ENCODE data around the gene KISS1. TPM values are rescaled to one million over a fixed set of nuclear protein-coding genes. Genes with fewer than 3 reads are reported as not detected.

Gene KISS1
- total RNA-seq, 1 experiment from 2014 or later = 0.35 TPM

- CTCF ChIA-PET = interaction anchor here (0.6 to 1.6 kb wide), 4 partner anchors 16 to 17 kb away, joined by 3 to 4 read pairs (median 3); no protein-coding TSS in a partner anchor
- Mint-ChIP-seq H3K4me1 (peaks cover 40% of the 10 kb centered on the region), H3K27ac (no peak overlapping the region), H3K9me3 (no peaks in the 10 kb centered on the region), H3K36me3 (peaks cover 6% of the 10 kb centered on the region; the same call in 1 of the 2 replicates), H3K27me3 (ENCODE audit: low read depth) (peaks cover 4% of the 10 kb centered on the region), H3K4me3 (no peak overlapping the region)
- TF ChIP-seq ATF1 (CRISPR knock-in tag; IDR thresholded peaks at IDR 0.05) (no peak), GABPB1 (CRISPR knock-in tag; IDR thresholded peaks at IDR 0.05) (peak; percentile 39; the same call in 1 of the 2 replicates)
- DNase-seq (ENCODE audit: low spot score) = no peak
- no peak for ATAC-seq
- POLR2A ChIA-PET = no interaction called here
Observed at GRCh38 chr1:204145033-204145504, 51.2 kb downstream of the KISS1 start.

- peaks cover 26% of the 10 kb centered on the region for H3K4me1 Mint-ChIP-seq
- ATAC-seq = no peak
- H3K27me3 Mint-ChIP-seq (ENCODE audit: low read depth) = peaks cover 5% of the 10 kb centered on the region
- no peak overlapping the region for H3K4me3 Mint-ChIP-seq
- TF ChIP-seq SP1 (CRISPR knock-in tag; conservative IDR thresholded peaks at IDR 0.05) (no peak), ATF3 (CRISPR knock-in tag; conservative IDR thresholded peaks at IDR 0.05) (no peak), MLX (CRISPR knock-in tag; IDR thresholded peaks at IDR 0.05) (no peak)
- POLR2A ChIA-PET = interaction anchor here (0.7 kb wide), 1 partner anchor 47 kb away, joined by 7 read pairs; no protein-coding TSS in a partner anchor
- H3K27ac Mint-ChIP-seq = no peak overlapping the region
- H3K9me3 Mint-ChIP-seq = no peaks in the 10 kb centered on the region
- CTCF ChIA-PET = interaction anchor here (0.6 to 1.6 kb wide), 8 partner anchors 13 to 285 kb away, joined by 3 to 5 read pairs (median 4); no protein-coding TSS in a partner anchor
- peaks cover 8% of the 10 kb centered on the region; the same call in 1 of the 2 replicates for H3K36me3 Mint-ChIP-seq
- no peak for DNase-seq (ENCODE audit: low spot score)
Observed at GRCh38 chr1:204143276-204144041, 52.8 kb downstream of the KISS1 start.

GRCh38 chr1:204142032-204142974 is 54.0 kb downstream of the KISS1 start:
- H3K27ac Mint-ChIP-seq = no peak overlapping the region
- ATAC-seq (0 out of 2 replicates have a peak, but pooled peaks have one; percentile 6), DNase-seq (ENCODE audit: low spot score) (no peak)
- no peak overlapping the region for H3K4me3 Mint-ChIP-seq
- H3K4me1 Mint-ChIP-seq = peaks cover 14% of the 10 kb centered on the region
- ChIA-PET CTCF (interaction anchor here (0.6 to 1.7 kb wide), 8 partner anchors 13 to 284 kb away, joined by 3 to 10 read pairs (median 4); partner anchors contain the start of gene GOLT1A), POLR2A (no interaction called here)
- peaks cover 8% of the 10 kb centered on the region; the same call in 1 of the 2 replicates for H3K36me3 Mint-ChIP-seq
- H3K9me3 Mint-ChIP-seq = no peaks in the 10 kb centered on the region
- TF ChIP-seq SP1 (CRISPR knock-in tag; conservative IDR thresholded peaks at IDR 0.05) (no peak), ZNF219 (CRISPR knock-in tag; IDR thresholded peaks at IDR 0.05; ENCODE audit: borderline replicate concordance) (no peak), ZNF425 (CRISPR knock-in tag; conservative IDR thresholded peaks at IDR 0.05) (no peak), USF2 (CRISPR knock-in tag; IDR thresholded peaks at IDR 0.05) (no peak), GRHL2 (CRISPR knock-in tag; IDR thresholded peaks at IDR 0.05; ENCODE audit: insufficient replicate concordance, severe bottlenecking) (no peak), ZNF671 (CRISPR knock-in tag; IDR thresholded peaks at IDR 0.05) (no peak), ATF3 (CRISPR knock-in tag; conservative IDR thresholded peaks at IDR 0.05) (no peak), ZNF121 (CRISPR knock-in tag; IDR thresholded peaks at IDR 0.05) (no peak), E2F1 (CRISPR knock-in tag; IDR thresholded peaks at IDR 0.05) (no peak), ZNF423 (CRISPR knock-in tag; IDR thresholded peaks at IDR 0.05) (no peak)
- peaks cover 11% of the 10 kb centered on the region for H3K27me3 Mint-ChIP-seq (ENCODE audit: low read depth)
